WTC11 (cell line): ENCODE results near the gene ADIPOR2.

ENCODE experiments used
- ATF1 ChIP-seq: sonication (generic); formaldehyde crosslinking; IDR thresholded peaks from 2 replicates; pipeline ENCODE4 v1.8.1; 2023; ENCODE audit warnings: mild to moderate bottlenecking, moderate library complexity, missing genetic modification reagents
- CDX4 ChIP-seq: fragments of 250-450 bp; sonication (Bioruptor Pico); IDR thresholded peaks from 2 replicates; pipeline ENCODE4 v1.9.0; 2021; ENCODE audit warnings: moderate library complexity, mild to moderate bottlenecking, inconsistent platforms, borderline replicate concordance
- ESRRA ChIP-seq: sonication (generic); formaldehyde crosslinking; IDR thresholded peaks from 2 replicates; pipeline ENCODE4 v1.8.1; 2022; ENCODE audit warnings: mild to moderate bottlenecking, missing genetic modification reagents, borderline replicate concordance
- TF ChIP-seq, protein P1 (sequence below): sonication (generic); formaldehyde crosslinking; IDR thresholded peaks from 2 replicates; pipeline ENCODE4 v1.8.1; 2022; ENCODE audit warnings: mild to moderate bottlenecking, missing genetic modification reagents, moderate library complexity, borderline replicate concordance
- TF ChIP-seq, protein P2 (sequence below): fragments of 200-600 bp; IDR thresholded peaks from 2 replicates; pipeline ENCODE4 v1.8.0; 2022; ENCODE audit warnings: antibody characterized with exemption

DNA sequence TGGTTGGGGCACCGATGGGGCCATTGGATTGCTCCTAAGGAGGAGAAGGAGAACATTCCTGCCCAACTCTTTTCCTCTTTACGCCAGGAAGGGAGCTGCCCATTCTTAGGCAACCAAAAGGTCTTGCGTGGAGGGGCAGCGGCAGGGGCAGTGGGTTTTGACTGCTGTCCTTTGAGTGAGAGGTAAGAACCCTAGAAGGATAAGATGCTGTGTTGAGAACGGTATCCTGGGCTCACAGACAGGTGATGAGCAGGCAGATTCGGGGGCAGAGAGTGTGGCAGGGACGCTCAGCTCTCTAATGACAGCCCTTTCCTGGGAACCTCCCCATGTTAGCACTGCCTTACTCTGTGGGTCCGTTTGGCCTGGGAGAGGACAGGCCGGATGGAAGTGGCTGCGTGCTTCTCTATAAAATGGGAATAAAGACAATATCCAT, 142.7 kb downstream of the ADIPOR2 start:
- no peak for TF ChIP-seq CDX4 (CRISPR knock-in tag)
- TF ChIP-seq, protein P1, sequence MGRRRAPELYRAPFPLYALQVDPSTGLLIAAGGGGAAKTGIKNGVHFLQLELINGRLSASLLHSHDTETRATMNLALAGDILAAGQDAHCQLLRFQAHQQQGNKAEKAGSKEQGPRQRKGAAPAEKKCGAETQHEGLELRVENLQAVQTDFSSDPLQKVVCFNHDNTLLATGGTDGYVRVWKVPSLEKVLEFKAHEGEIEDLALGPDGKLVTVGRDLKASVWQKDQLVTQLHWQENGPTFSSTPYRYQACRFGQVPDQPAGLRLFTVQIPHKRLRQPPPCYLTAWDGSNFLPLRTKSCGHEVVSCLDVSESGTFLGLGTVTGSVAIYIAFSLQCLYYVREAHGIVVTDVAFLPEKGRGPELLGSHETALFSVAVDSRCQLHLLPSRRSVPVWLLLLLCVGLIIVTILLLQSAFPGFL = no peak
- TF ChIP-seq, protein P2, sequence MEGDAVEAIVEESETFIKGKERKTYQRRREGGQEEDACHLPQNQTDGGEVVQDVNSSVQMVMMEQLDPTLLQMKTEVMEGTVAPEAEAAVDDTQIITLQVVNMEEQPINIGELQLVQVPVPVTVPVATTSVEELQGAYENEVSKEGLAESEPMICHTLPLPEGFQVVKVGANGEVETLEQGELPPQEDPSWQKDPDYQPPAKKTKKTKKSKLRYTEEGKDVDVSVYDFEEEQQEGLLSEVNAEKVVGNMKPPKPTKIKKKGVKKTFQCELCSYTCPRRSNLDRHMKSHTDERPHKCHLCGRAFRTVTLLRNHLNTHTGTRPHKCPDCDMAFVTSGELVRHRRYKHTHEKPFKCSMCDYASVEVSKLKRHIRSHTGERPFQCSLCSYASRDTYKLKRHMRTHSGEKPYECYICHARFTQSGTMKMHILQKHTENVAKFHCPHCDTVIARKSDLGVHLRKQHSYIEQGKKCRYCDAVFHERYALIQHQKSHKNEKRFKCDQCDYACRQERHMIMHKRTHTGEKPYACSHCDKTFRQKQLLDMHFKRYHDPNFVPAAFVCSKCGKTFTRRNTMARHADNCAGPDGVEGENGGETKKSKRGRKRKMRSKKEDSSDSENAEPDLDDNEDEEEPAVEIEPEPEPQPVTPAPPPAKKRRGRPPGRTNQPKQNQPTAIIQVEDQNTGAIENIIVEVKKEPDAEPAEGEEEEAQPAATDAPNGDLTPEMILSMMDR = no peak
- no peak for TF ChIP-seq ATF1
- TF ChIP-seq ESRRA = no peak
